H1 (cell line): ENCODE results near the gene CHST10. TPM values are rescaled to one million over a fixed set of nuclear protein-coding genes. Genes with fewer than 3 reads are reported as not detected.

Source experiments
- CTCF ChIA-PET: fragments of 300-600 bp; sonication (Branson Sonifier 250); formaldehyde crosslinking; loops from one replicate; lab custom pipeline; 2021; ENCODE audit not compliant: partially characterized antibody; lab: Charles Lee
- POLR2A ChIA-PET: fragments of 300-600 bp; sonication (Branson Sonifier 250); formaldehyde crosslinking; loops from one replicate; lab custom pipeline; 2021; ENCODE audit warnings: inconsistent platforms; ENCODE audit not compliant: partially characterized antibody; lab: Charles Lee
- DNase-seq, 2 experiments: peaks; one replicate each; pipeline versions ENCODE4 v3.0.0 to v3.0.0-alpha.2; 2010 to 2022; ENCODE audit warnings: low spot score in 2 of 2, low read depth in 1 of 2, mixed read lengths in 1 of 2
- FAIRE-seq: peaks from 2 replicates; lab custom pipeline; 2011; peaks lifted over from hg19 to GRCh38; lab: Jason Lieb, UNC
- H2AFZ ChIP-seq: 2 replicates; pipeline ENCODE4 v1.8.1; 2012; ENCODE audit warnings: low read length, inconsistent platforms
- H2AK5ac ChIP-seq: 2 replicates; pipeline ENCODE4 v1.6.1; 2013; ENCODE audit warnings: low read depth, low read length
- H2BK120ac ChIP-seq: replicated peaks from 2 replicates; pipeline ENCODE3; 2013; ENCODE audit warnings: low read depth, low read length, inconsistent platforms
- H2BK12ac ChIP-seq: 2 replicates; pipeline ENCODE4 v1.6.1; 2013; ENCODE audit warnings: low read depth, low read length
- H2BK15ac ChIP-seq: 2 replicates; pipeline ENCODE4 v1.6.1; 2013; ENCODE audit warnings: low read length
- H2BK20ac ChIP-seq: 2 replicates; pipeline ENCODE4 v1.6.1; 2013; ENCODE audit warnings: low read length
- H2BK5ac ChIP-seq: 2 replicates; pipeline ENCODE4 v1.6.1; 2013; ENCODE audit warnings: low read depth, low read length
- H3K14ac ChIP-seq: 2 replicates; pipeline ENCODE4 v1.6.1; 2013; ENCODE audit warnings: inconsistent platforms; ENCODE audit not compliant: insufficient read length
- H3K18ac ChIP-seq: 2 replicates; pipeline ENCODE4 v1.6.1; 2013; ENCODE audit warnings: low read length; ENCODE audit errors: extremely low read depth
- H3K23ac ChIP-seq: 2 replicates; pipeline ENCODE4 v1.6.1; 2013; ENCODE audit warnings: inconsistent platforms; ENCODE audit not compliant: insufficient read length
- H3K23me2 ChIP-seq: 2 replicates; pipeline ENCODE4 v1.6.1; 2013; ENCODE audit warnings: low read depth, low read length
- H3K27ac ChIP-seq: 2 replicates; pipeline ENCODE4 v1.6.1; 2011; ENCODE audit warnings: low read depth, low read length, inconsistent platforms
- H3K27me3 ChIP-seq, 4 experiments: replicated peaks in 1 of 4; 1 replicate in 1 of 4; 2 replicates in 3 of 4; pipeline versions ENCODE4 v1.6.1 to v1.8.1; 2011 to 2013; ENCODE audit warnings: low read length in 3 of 4, mild to moderate bottlenecking in 3 of 4, inconsistent platforms in 2 of 4, mixed read lengths in 2 of 4, moderate library complexity in 1 of 4; ENCODE audit not compliant: control insufficient read depth in 3 of 4, insufficient read depth in 3 of 4; ENCODE audit errors: extremely low read depth in 1 of 4
- H3K36me3 ChIP-seq, 4 experiments: 2 replicates each; pipeline versions ENCODE4 v1.6.1 to v1.8.1; 2011 to 2013; ENCODE audit warnings: mild to moderate bottlenecking in 4 of 4, low read length in 3 of 4, moderate library complexity in 2 of 4, control low read depth in 1 of 4, inconsistent platforms in 1 of 4; ENCODE audit not compliant: insufficient read depth in 4 of 4, control insufficient read depth in 2 of 4
- H3K4ac ChIP-seq: replicated peaks from 2 replicates; pipeline ENCODE3; 2013; ENCODE audit warnings: low read length, low read depth, mixed read lengths, inconsistent platforms; ENCODE audit not compliant: insufficient read length
- H3K4me1 ChIP-seq, 4 experiments: replicated peaks in 1 of 4; 1 replicate in 1 of 4; 2 replicates in 3 of 4; pipeline versions ENCODE4 v1.6.1 to v1.8.1; 2011 to 2013; ENCODE audit warnings: low read length in 3 of 4, inconsistent platforms in 2 of 4, mixed read lengths in 1 of 4; ENCODE audit not compliant: insufficient read depth in 4 of 4, control insufficient read depth in 3 of 4
- H3K4me2 ChIP-seq, 2 experiments: 2 replicates each; pipeline versions ENCODE4 v1.6.1 to v1.8.1; 2011 to 2013; ENCODE audit warnings: low read depth in 2 of 2, low read length in 2 of 2, control low read depth in 1 of 2, inconsistent platforms in 1 of 2, mild to moderate bottlenecking in 1 of 2; ENCODE audit not compliant: insufficient read depth in 1 of 2
- H3K4me3 ChIP-seq, 4 experiments: fragments of 200-600, 300-600 bp in 1 of 4; sonication (generic), shearing (Covaris generic), sonication (Bioruptor Twin) in 1 of 4; 2 replicates each; pipeline versions ENCODE4 v1.5.1 to v1.8.1; 2011 to 2016; ENCODE audit warnings: low read length in 4 of 4, low read depth in 3 of 4, control low read depth in 2 of 4, inconsistent platforms in 2 of 4, mild to moderate bottlenecking in 2 of 4, mixed read lengths in 1 of 4, moderate library complexity in 1 of 4; ENCODE audit not compliant: insufficient read depth in 2 of 4; ENCODE audit errors: extremely low read depth in 1 of 4
- H3K56ac ChIP-seq: replicated peaks from 2 replicates; pipeline ENCODE3; 2013; ENCODE audit warnings: low read depth, mild to moderate bottlenecking, mixed read lengths, low read length, inconsistent platforms; ENCODE audit not compliant: insufficient read length
- H3K79me1 ChIP-seq: 2 replicates; pipeline ENCODE4 v1.6.1; 2013; ENCODE audit warnings: low read depth, low read length, control low read depth
- H3K79me2 ChIP-seq, 2 experiments: 2 replicates each; pipeline versions ENCODE4 v1.6.1 to v1.8.1; 2012 to 2013; ENCODE audit warnings: low read length in 2 of 2, mild to moderate bottlenecking in 2 of 2, inconsistent platforms in 1 of 2; ENCODE audit not compliant: insufficient read depth in 2 of 2, control insufficient read depth in 1 of 2
- H3K9ac ChIP-seq, 4 experiments: replicated peaks in 1 of 4; 1 replicate in 1 of 4; 2 replicates in 3 of 4; pipeline versions ENCODE4 v1.6.1 to v1.8.1; 2011 to 2013; ENCODE audit warnings: low read depth in 3 of 4, low read length in 3 of 4, control low read depth in 2 of 4, mild to moderate bottlenecking in 2 of 4, moderate library complexity in 2 of 4, inconsistent platforms in 1 of 4; ENCODE audit errors: extremely low read depth in 1 of 4
- H3K9me3 ChIP-seq, 2 experiments: 2 replicates each; pipeline versions ENCODE4 v1.6.1 to v1.8.1; 2012 to 2013; ENCODE audit warnings: mild to moderate bottlenecking in 2 of 2, moderate library complexity in 2 of 2, control low read depth in 1 of 2, inconsistent platforms in 1 of 2, low read depth in 1 of 2, low read length in 1 of 2, mixed read lengths in 1 of 2; ENCODE audit not compliant: insufficient read depth in 2 of 2
- H4K20me1 ChIP-seq, 2 experiments: replicated peaks in 1 of 2; 2 replicates each; pipeline versions ENCODE3 to v1.8.1; 2011 to 2013; ENCODE audit warnings: inconsistent platforms in 2 of 2, low read length in 2 of 2, mild to moderate bottlenecking in 1 of 2; ENCODE audit not compliant: insufficient read depth in 2 of 2, control insufficient read depth in 1 of 2
- H4K5ac ChIP-seq: 2 replicates; pipeline ENCODE4 v1.6.1; 2013; ENCODE audit warnings: low read length, low read depth, mixed read lengths, inconsistent platforms; ENCODE audit not compliant: insufficient read length
- H4K8ac ChIP-seq: 2 replicates; pipeline ENCODE4 v1.8.0; 2013; ENCODE audit warnings: mild to moderate bottlenecking, moderate library complexity, low read length, inconsistent platforms; ENCODE audit not compliant: insufficient read depth; ENCODE audit errors: extremely low read depth
- H4K91ac ChIP-seq: replicated peaks from 2 replicates; pipeline ENCODE3; 2013; ENCODE audit warnings: low read length, mixed read lengths, inconsistent platforms; ENCODE audit not compliant: insufficient read length
- FOSL1 ChIP-seq: IDR thresholded peaks from 2 replicates; pipeline ENCODE4 v1.6.1; 2011; ENCODE audit warnings: mild to moderate bottlenecking, low read depth, low read length, moderate library complexity; ENCODE audit not compliant: insufficient read depth
- HDAC6 ChIP-seq: IDR thresholded peaks from one replicate; pipeline ENCODE4 v1.7.1; 2012; ENCODE audit warnings: low read depth, mild to moderate bottlenecking, inconsistent platforms, low read length, moderate library complexity
- KDM1A ChIP-seq: fragments of 200-600, 300-600 bp; sonication (generic); IDR thresholded peaks from 2 replicates; pipeline ENCODE4 v1.7.1; 2016; ENCODE audit warnings: mild to moderate bottlenecking, low read length, borderline replicate concordance
- SAP30 ChIP-seq: fragments of 300-600 bp; sonication (generic); IDR thresholded peaks from 2 replicates; pipeline ENCODE4 v1.7.1; 2012; ENCODE audit warnings: low read length, moderate library complexity, mild to moderate bottlenecking, inconsistent platforms; ENCODE audit not compliant: insufficient read depth, insufficient replicate concordance
- SIRT6 ChIP-seq: IDR thresholded peaks from one replicate; pipeline ENCODE4 v1.7.1; 2012; ENCODE audit warnings: low read length, inconsistent platforms
- WGBS, 2 experiments: shearing (Covaris generic) in 1 of 2; methylation state at CpG; one replicate each; pipeline versions ENCODE4 v1.1.6 to v1.1.7; 2013 to 2015; ENCODE audit warnings: low lambda C conversion rate in 2 of 2, mixed read lengths in 2 of 2, inconsistent platforms in 1 of 2, low coverage in 1 of 2, missing lambda C conversion rate in 1 of 2; ENCODE audit not compliant: insufficient replicate concordance in 2 of 2, insufficient coverage in 1 of 2, insufficient read length in 1 of 2; ENCODE audit errors: extremely low coverage in 1 of 2, missing lambda C conversion rate in 1 of 2; 5-methylcytosine and 5-hydroxymethylcytosine counted together
- polyA plus RNA-seq, 7 experiments: library from polyadenylated mRNA; depleted of rRNA in 3 of 7; stranded (reverse) in 5 of 7; unstranded in 2 of 7; fragments of >200 nt in 5 of 7; fragments of 200-250 nt in 2 of 7; gene quantifications; 1 replicate in 5 of 7; 2 replicates in 1 of 7; 4 replicates in 1 of 7; pipeline versions ENCODE4 v1.2.1 to v1.2.3, GENCODE V29; 2011 to 2013; ENCODE audit warnings: missing spikeins in 2 of 7, mixed read lengths in 2 of 7
- total RNA-seq: library from RNA; stranded (reverse); fragmentation: NEBNext Ultra II Directional; extraction: Animal tissue kit (Norgen Biotek cat#: 25700); gene quantifications from 2 replicates; pipeline ENCODE4 v1.2.1, GENCODE V29; 2021
- TF ChIP-seq, protein P1 (sequence below): IDR thresholded peaks from 2 replicates; pipeline ENCODE4 v1.6.1; 2011; ENCODE audit warnings: low read depth, mild to moderate bottlenecking, low read length; ENCODE audit not compliant: insufficient read depth

CHST10 gene
- total and polyA plus RNA-seq, 2 of the 8 experiments (the other 6 are each of a cell fraction or from before 2014, with no cell fraction given): 27.3 to 29.1 TPM

DNA sequence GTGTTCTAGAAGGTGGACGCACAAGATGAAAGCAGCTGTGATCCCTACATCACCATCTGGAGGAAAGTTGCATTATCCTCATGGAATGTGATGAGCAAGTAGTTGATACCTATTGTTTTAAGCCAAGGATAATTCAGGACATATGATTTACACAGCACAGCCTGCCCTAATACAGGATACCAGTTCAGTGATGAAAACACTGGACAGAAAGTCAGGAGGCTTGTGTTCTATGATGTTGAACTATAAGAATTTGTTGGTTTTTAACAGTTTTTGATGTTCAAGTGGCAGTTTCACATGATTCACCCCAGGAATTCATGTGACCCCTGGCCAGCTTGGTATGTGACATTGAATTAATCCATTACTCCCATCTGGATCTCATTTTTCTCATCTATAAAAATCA is 6.2 kb upstream of the CHST10 start:
- no peak overlapping the region for H3K4me2 ChIP-seq
- 88% methylated on average over 1 of the region's 1 CpG; no CpG with 5 or more reads in 1 of the 2 experiments for WGBS, 2 experiments
- H3K27ac ChIP-seq: no peak overlapping the region
- H2BK20ac ChIP-seq: no peak overlapping the region
- no peak overlapping the region for H3K18ac ChIP-seq
- peaks cover 0 to 4% (median 1%) of the 10 kb centered on the region in 4 experiments; a peak in 2 of 7 replicates for H3K4me1 ChIP-seq
- H2BK120ac ChIP-seq: no peak overlapping the region
- H3K9me3 ChIP-seq: no peaks in the 10 kb centered on the region
- no peak overlapping the region for H4K5ac ChIP-seq
- no peak for DNase-seq
- no peak for FAIRE-seq
- no peak overlapping the region for H2AFZ ChIP-seq
- no peaks in the 10 kb centered on the region for H3K27me3 ChIP-seq
- H2AK5ac ChIP-seq: no peak overlapping the region
- H3K9ac ChIP-seq: no peak overlapping the region
- H2BK12ac ChIP-seq: no peak overlapping the region
- no peak overlapping the region for H4K91ac ChIP-seq
- H2BK5ac ChIP-seq: no peak overlapping the region
- H4K8ac ChIP-seq: no peak overlapping the region
- H3K56ac ChIP-seq: no peak overlapping the region
- H3K36me3 ChIP-seq: no peaks in the 10 kb centered on the region
- CTCF ChIA-PET: interaction anchor here (0.6 to 3.2 kb wide), 4 partner anchors 11 to 161 kb away, joined by 4 to 18 read pairs (median 8); no protein-coding TSS in a partner anchor
- H2BK15ac ChIP-seq: no peak overlapping the region
- no peak overlapping the region for H3K23ac ChIP-seq
- no peak overlapping the region for H3K14ac ChIP-seq
- H3K23me2 ChIP-seq: no peaks in the 10 kb centered on the region
- H3K4ac ChIP-seq: no peak overlapping the region
- H3K79me2 ChIP-seq: no peaks in the 10 kb centered on the region
- no peaks in the 10 kb centered on the region for H3K79me1 ChIP-seq
- H4K20me1 ChIP-seq: no peaks in the 10 kb centered on the region
- no peak overlapping the region for H3K4me3 ChIP-seq
- POLR2A ChIA-PET: no interaction called here
- TF ChIP-seq SAP30 (no peak), FOSL1 (no peak), HDAC6 (no peak), KDM1A (no peak), SIRT6 (no peak)
- TF ChIP-seq, protein P1, sequence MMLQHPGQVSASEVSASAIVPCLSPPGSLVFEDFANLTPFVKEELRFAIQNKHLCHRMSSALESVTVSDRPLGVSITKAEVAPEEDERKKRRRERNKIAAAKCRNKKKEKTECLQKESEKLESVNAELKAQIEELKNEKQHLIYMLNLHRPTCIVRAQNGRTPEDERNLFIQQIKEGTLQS: no peak
